K562 (cell line): Measurements from ENCODE around the gene OR13C2.

Experiments
- CTCF ChIP-seq, 3 experiments: IDR thresholded peaks in 2 of 3; conservative IDR thresholded peaks in 1 of 3; 2 replicates each; pipeline ENCODE4 v1.5.1; 2011 to 2012; ENCODE audit warnings: low read length in 3 of 3, mild to moderate bottlenecking in 3 of 3, control low read depth in 2 of 3, improper control_type of control experiment in 1 of 3, inconsistent platforms in 1 of 3, low read depth in 1 of 3, mixed read lengths in 1 of 3, moderate library complexity in 1 of 3; ENCODE audit not compliant: insufficient read depth in 2 of 3
- EGR1 ChIP-seq: fragments of 450-650 bp; conservative IDR thresholded peaks from 2 replicates; pipeline ENCODE4 v1.6.1; 2017; ENCODE audit warnings: mild to moderate bottlenecking
- FOXP4 ChIP-seq: sonication (generic); formaldehyde crosslinking; IDR thresholded peaks from 2 replicates; pipeline ENCODE4 v1.8.0; 2022; ENCODE audit warnings: mild to moderate bottlenecking, missing genetic modification reagents, borderline replicate concordance
- KLF16 ChIP-seq: IDR thresholded peaks from 2 replicates; pipeline ENCODE4 v1.6.1; 2016; ENCODE audit warnings: antibody characterized with exemption
- MXI1 ChIP-seq: IDR thresholded peaks from 2 replicates; pipeline ENCODE4 v1.6.1; 2011; ENCODE audit warnings: low read depth, mild to moderate bottlenecking, improper control_type of control experiment, low read length
- MYBL2 ChIP-seq, 2 experiments: fragments of 450-650 bp in 1 of 2; sonication (generic) in 1 of 2; formaldehyde crosslinking in 1 of 2; IDR thresholded peaks; 2 replicates each; pipeline versions ENCODE4 v1.6.1 to v1.8.1; 2017 to 2022; ENCODE audit warnings: borderline replicate concordance in 1 of 2, inconsistent platforms in 1 of 2, low read depth in 1 of 2, mild to moderate bottlenecking in 1 of 2, missing genetic modification reagents in 1 of 2, moderate library complexity in 1 of 2
- NCOR1 ChIP-seq: fragments of 450-650 bp; IDR thresholded peaks from 2 replicates; pipeline ENCODE4 v1.6.1; 2016; ENCODE audit warnings: mild to moderate bottlenecking, moderate library complexity
- POLR2AphosphoS2 ChIP-seq: IDR thresholded peaks from 2 replicates; pipeline ENCODE4 v1.6.1; 2012; ENCODE audit warnings: low read length, improper control_type of control experiment
- SREBF2 ChIP-seq: sonication (generic); formaldehyde crosslinking; IDR thresholded peaks from 2 replicates; pipeline ENCODE4 v1.4.0; 2020; ENCODE audit warnings: mild to moderate bottlenecking, missing genetic modification reagents
- TBP ChIP-seq: optimal IDR thresholded peaks from 2 replicates; pipeline ENCODE3; 2011; ENCODE audit warnings: low read depth, low read length, improper control_type of control experiment

DNA sequence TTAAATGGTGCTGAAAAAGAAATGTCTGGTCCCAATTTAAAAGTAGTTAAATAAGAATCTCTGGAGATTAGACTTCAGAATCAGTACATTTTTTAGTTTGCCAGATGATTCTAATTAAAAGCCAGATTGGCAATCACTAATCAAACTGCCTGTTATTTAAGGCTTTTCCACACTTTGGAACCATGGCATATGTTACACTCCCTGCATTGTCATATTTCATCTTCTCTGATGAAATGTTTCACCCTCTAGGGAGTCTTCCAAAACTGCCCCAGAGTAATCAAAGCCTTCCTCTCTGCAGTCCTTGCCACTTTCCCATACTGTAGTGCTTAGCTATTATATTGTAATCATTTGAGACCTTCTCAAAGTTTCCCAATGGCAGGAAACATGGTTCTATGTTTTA, 30.0 kb upstream of the OR13C2 start:
- no peak for TF ChIP-seq MXI1
- TF ChIP-seq SREBF2 (CRISPR knock-in tag): no peak
- no peak for TF ChIP-seq KLF16
- TF ChIP-seq POLR2AphosphoS2: no peak
- no peak for TF ChIP-seq EGR1
- TF ChIP-seq NCOR1: no peak
- TF ChIP-seq FOXP4 (CRISPR knock-in tag): no peak
- TF ChIP-seq CTCF (IDR thresholded peaks at IDR 0.05 in 2 of 3, conservative IDR thresholded peaks at IDR 0.05 in 1 of 3; ENCODE audit: insufficient read depth in 2 of 3, low read depth in 1 of 3, low read length in 3 of 3): no peak
- TF ChIP-seq MYBL2 (IDR thresholded peaks at IDR 0.05; ENCODE audit: low read depth): no peak
- TF ChIP-seq MYBL2 (CRISPR knock-in tag; IDR thresholded peaks at IDR 0.05; ENCODE audit: borderline replicate concordance): no peak
- no peak for TF ChIP-seq TBP
